ENCODE data around the gene RNF7. TPM values are rescaled to one million over a fixed set of nuclear protein-coding genes. Genes with fewer than 3 reads are reported as not detected.
"Not testable (repeated sequence)": the region's sequence is repeated elsewhere in the genome, so short reads cannot be mapped to it uniquely, and the experiment has no call there.

RNF7 gene
- total RNA-seq, 1 donor from 2014 or later, result 76.3 TPM

GRCh38 chr3:141735176-141735575, 2.9 kb upstream of the RNF7 start:
- no peak for DNase-seq (ENCODE audit: low spot score)

- no peak for DNase-seq (ENCODE audit: low spot score)
Measured at GRCh38 chr3:141735770-141736465, 2.2 kb upstream of the RNF7 start.

- DNase-seq (ENCODE audit: low spot score), result no peak
Measured at GRCh38 chr3:141737093-141737492, 1.0 kb upstream of the RNF7 start.

GRCh38 chr3:141737678-141738021, 448 bp upstream of the RNF7 start:
- DNase-seq (ENCODE audit: low spot score), result no peak

GRCh38 chr3:141738891-141739363, 829 bp downstream of the RNF7 start:
- no peak for DNase-seq (ENCODE audit: low spot score)

- DNase-seq (ENCODE audit: low spot score), result no peak
Measured at GRCh38 chr3:141739731-141740130, 1.6 kb downstream of the RNF7 start.

GRCh38 chr3:141740349-141740748, 2.3 kb downstream of the RNF7 start:
- DNase-seq (ENCODE audit: low spot score), result no peak

GRCh38 chr3:141743305-141743704, 5.2 kb downstream of the RNF7 start:
- no peak for DNase-seq (ENCODE audit: low spot score)

GRCh38 chr3:141746962-141747361, 8.9 kb downstream of the RNF7 start:
- no peak for DNase-seq (ENCODE audit: low spot score)

GRCh38 chr3:141753399-141753798, 15.3 kb downstream of the RNF7 start:
- DNase-seq (ENCODE audit: low spot score), result no peak

GRCh38 chr3:141754032-141754431, 15.9 kb downstream of the RNF7 start:
- DNase-seq (ENCODE audit: low spot score), result no peak

- DNase-seq (ENCODE audit: low spot score), result not testable (repeated sequence)
Measured at GRCh38 chr3:141762552-141762951, 24.5 kb downstream of the RNF7 start.

- DNase-seq (ENCODE audit: low spot score), result no peak
Measured at GRCh38 chr3:141763088-141763750, 25.1 kb downstream of the RNF7 start, which contains the start of gene GRK7. GRK7 (plus strand) TSS chr3:141763408; CDS start chr3:141778285, 14,877 bp downstream.

GRCh38 chr3:141764045-141764444, 25.9 kb downstream of the RNF7 start:
- no peak for DNase-seq (ENCODE audit: low spot score)

- DNase-seq (ENCODE audit: low spot score), result no peak
Measured at GRCh38 chr3:141764465-141764864, 26.4 kb downstream of the RNF7 start.

- DNase-seq (ENCODE audit: low spot score), result no peak
Measured at GRCh38 chr3:141764986-141765385, 26.9 kb downstream of the RNF7 start.

GRCh38 chr3:141767066-141767465, 29.0 kb downstream of the RNF7 start:
- no peak for DNase-seq (ENCODE audit: low spot score)

GRCh38 chr3:141769221-141769894, 31.3 kb downstream of the RNF7 start:
- DNase-seq (ENCODE audit: low spot score), result no peak

GRCh38 chr3:141773676-141774075, 35.6 kb downstream of the RNF7 start:
- DNase-seq (ENCODE audit: low spot score), result peak; percentile 47

GRCh38 chr3:141776376-141776775, 38.3 kb downstream of the RNF7 start:
- peak; percentile 80 for DNase-seq (ENCODE audit: low spot score)

- DNase-seq (ENCODE audit: low spot score), result peak; percentile 85
Measured at GRCh38 chr3:141776885-141777284, 38.8 kb downstream of the RNF7 start.

Data from mesenteric fat pad (tissue), 1 donor.